Ishikawa (cell line): ENCODE measurements around the gene ZMIZ1.

Experiments used
- CEBPB ChIP-seq: IDR thresholded peaks from 2 replicates; pipeline ENCODE4 v1.6.1; 2012
- CREB1 ChIP-seq: IDR thresholded peaks from 2 replicates; pipeline ENCODE4 v1.6.1; 2012; ENCODE audit warnings: low read depth
- EGR1 ChIP-seq: IDR thresholded peaks from 2 replicates; pipeline ENCODE4 v1.6.1; 2012
- EP300 ChIP-seq: IDR thresholded peaks from 2 replicates; pipeline ENCODE4 v1.6.1; 2012; ENCODE audit warnings: borderline replicate concordance
- FOXM1 ChIP-seq: IDR thresholded peaks from 2 replicates; pipeline ENCODE4 v1.6.1; 2012; ENCODE audit warnings: low read depth, borderline replicate concordance
- MAX ChIP-seq: IDR thresholded peaks from 2 replicates; pipeline ENCODE4 v1.6.1; 2012
- NFIC ChIP-seq: IDR thresholded peaks from 2 replicates; pipeline ENCODE4 v1.6.1; 2012
- RAD21 ChIP-seq: IDR thresholded peaks from 2 replicates; pipeline ENCODE4 v1.6.1; 2012; ENCODE audit warnings: low read depth
- REST ChIP-seq: IDR thresholded peaks from 2 replicates; pipeline ENCODE4 v1.6.1; 2012; ENCODE audit warnings: low read depth, mild to moderate bottlenecking
- YY1 ChIP-seq: IDR thresholded peaks from 2 replicates; pipeline ENCODE4 v1.6.1; 2012; ENCODE audit warnings: low read depth
- ZBTB7A ChIP-seq: IDR thresholded peaks from 2 replicates; pipeline ENCODE4 v1.6.1; 2012; ENCODE audit warnings: low read depth

GRCh38 chr10:79055100-79055782 is 13.5 kb upstream of the ZMIZ1 start:
- no peak for TF ChIP-seq CEBPB
- no peak for TF ChIP-seq ZBTB7A
- no peak for TF ChIP-seq FOXM1
- no peak for TF ChIP-seq RAD21
- no peak for TF ChIP-seq REST
- TF ChIP-seq CREB1, result no peak
- no peak for TF ChIP-seq EP300
- TF ChIP-seq MAX, result no peak
- TF ChIP-seq YY1, result no peak
- TF ChIP-seq EGR1, result no peak
- TF ChIP-seq NFIC, result no peak
